GM12801 (cell line): ENCODE results near the gene ZNF184.

ENCODE experiments used
- TF ChIP-seq, protein P1 (sequence below): IDR thresholded peaks from one replicate; pipeline ENCODE4 v1.5.1; 2011; ENCODE audit warnings: control low read depth; ENCODE audit not compliant: insufficient read length; ENCODE audit errors: extremely low read depth

ZNF184 gene

DNA sequence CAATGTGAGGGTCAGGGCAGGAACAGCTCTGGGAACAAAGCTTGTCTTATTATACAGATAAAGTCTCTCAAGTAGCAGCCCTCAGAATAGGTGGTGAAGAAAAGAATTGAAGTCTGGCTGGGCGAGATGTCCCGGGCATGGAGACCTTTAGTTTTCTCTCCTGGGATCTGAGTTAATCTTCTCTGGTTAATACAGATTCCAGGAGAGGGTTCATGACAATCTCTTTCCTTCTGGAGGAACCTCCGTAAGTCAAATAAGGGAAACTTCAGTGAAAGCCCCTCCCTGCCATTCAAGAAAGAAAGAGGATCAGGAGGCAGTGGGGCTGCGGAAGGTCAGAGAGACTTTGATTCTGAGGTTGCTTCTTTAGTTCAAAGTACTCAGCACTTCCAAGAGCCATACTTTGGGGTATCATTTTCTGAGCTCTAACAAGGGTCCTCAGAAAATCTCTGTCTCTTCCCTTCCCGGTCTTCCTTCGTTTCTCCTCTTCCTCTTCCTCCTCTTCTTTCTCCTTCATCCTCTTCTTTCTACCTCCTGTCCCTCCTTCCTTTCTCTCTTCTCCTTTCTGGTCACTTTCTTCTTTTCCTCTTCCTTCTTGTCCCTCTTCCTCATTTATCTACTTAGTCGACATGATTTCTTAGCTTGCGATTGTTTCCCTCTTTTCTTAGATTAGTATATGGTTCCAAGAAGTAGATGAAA lies 4.6 kb upstream of the ZNF184 start:
- TF ChIP-seq, protein P1, sequence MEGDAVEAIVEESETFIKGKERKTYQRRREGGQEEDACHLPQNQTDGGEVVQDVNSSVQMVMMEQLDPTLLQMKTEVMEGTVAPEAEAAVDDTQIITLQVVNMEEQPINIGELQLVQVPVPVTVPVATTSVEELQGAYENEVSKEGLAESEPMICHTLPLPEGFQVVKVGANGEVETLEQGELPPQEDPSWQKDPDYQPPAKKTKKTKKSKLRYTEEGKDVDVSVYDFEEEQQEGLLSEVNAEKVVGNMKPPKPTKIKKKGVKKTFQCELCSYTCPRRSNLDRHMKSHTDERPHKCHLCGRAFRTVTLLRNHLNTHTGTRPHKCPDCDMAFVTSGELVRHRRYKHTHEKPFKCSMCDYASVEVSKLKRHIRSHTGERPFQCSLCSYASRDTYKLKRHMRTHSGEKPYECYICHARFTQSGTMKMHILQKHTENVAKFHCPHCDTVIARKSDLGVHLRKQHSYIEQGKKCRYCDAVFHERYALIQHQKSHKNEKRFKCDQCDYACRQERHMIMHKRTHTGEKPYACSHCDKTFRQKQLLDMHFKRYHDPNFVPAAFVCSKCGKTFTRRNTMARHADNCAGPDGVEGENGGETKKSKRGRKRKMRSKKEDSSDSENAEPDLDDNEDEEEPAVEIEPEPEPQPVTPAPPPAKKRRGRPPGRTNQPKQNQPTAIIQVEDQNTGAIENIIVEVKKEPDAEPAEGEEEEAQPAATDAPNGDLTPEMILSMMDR: no peak

DNA sequence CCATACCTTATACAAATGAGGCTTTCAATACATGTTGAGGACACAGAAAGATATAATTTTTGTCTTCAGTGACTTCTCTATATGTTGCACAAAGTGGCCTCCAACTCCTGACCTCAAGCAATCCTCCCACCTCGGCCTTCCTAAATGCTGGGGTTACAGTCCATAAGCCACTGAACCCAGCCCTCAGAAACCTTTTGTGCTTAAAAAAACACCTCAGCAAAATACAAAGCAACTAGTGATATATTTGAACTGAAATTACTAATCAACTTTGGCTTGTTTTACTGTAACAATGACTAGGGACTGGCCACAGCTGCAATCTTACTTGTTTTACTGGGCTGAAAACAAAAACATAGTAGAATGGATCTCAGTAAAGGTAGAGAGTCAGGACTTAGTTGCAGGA lies 3.2 kb upstream of the ZNF184 start:
- TF ChIP-seq, protein P1: no peak

DNA sequence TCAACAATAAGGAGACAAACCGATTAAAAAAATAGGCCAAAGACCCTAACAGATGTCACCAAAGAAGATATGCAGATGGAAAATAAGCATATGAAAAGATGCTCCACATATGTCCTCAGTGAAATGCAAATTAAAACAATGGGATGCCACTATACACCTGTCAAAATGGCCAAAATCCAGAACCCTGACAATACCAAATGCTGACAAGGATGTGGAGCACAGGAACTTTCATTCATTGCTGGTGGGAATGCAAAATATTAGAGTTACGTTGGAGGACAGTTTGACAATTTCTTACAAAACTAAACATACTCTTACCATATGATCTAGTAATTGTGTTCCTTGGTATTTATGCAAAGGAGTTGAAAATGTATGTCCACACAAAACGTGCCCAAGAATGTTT lies 1.8 kb upstream of the ZNF184 start:
- TF ChIP-seq, protein P1: no peak

DNA sequence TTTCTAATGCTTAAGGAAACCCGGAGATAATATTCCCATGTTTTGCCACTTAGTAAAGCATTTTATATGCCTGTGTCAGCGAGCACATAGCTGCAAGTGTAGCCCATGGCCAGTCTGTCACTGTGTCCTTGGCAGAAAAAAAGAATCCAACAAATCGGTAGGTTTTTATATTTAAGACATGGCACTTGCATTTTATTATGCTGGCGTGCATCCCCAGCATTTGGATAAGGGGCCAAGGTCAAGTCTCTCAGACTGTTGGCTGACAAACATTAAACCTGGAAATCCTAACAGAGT lies 1.2 kb upstream of the ZNF184 start:
- TF ChIP-seq, protein P1: no peak

DNA sequence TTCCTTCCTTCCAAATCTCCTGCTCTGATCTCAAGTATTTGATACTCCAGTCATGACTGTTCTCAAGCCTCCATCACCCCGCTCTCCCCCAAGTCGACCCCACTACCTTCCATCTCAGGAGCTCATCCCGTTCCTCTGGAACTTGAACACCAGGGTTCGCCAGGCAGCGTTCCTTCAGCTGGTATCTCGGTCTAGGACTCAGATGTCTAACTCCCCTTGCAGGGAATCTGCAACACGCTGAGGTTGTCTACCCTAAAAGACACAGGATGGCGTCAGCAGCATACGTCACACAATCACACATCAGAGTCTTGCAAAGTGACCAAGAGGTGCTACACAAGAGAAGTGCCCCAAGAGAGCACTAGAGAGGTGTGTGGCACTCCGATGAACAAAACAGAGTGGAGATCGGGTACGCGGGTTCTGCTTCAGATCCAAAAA lies 706 bp downstream of the ZNF184 start:
- TF ChIP-seq, protein P1: no peak

DNA sequence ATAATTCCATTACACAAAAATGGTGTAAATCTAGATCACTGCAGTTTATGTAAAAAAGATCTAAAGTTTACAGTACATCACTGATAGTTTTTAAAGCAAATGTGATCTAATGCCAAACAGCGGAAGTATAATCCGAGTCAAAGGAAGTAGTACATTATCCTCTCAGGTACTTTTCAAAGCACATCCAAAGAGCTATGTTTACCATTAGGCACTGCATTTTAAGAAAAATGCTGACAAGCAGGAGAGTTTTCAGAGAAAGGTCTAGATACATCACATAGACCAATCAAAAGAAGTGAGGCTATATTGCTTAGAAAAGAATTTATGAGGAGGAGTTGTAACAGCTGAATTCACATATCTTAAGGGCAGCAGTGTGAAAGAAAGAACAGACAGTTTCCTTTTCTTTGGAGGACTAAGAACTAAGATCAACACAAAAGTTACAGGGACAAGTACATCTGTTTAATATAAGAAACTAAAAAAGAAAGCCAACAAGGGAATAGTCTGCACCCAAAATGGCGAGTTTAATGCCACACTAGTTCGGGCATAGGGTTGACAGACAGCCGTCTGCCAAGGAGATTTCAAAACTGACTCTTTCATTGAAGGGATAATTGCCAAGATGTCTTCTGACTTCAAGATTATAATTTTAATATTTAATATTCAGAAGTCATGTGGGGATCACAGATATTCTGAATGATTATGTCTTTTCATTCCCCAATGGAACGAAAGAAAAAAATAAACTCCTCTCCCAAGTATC lies 1.4 kb downstream of the ZNF184 start:
- TF ChIP-seq, protein P1: no peak

DNA sequence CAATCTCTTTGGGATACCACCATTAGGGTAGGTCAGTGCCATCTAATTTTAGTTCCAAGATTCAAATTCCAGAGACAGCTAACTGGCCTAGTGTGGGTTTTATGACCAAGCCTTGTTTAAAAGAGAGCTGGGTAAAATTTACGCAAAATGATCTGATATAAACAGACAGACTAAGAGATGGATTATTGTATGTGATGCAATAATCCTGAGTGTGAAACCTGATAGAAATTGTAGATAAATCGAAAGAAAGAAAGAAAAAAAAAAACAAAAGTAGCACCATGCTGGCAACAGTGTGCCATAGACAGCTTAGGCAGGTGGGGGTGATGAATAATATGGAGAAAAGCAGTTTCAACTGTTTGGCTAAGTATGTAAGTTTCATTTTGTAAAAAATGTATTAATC lies 2.9 kb downstream of the ZNF184 start:
- TF ChIP-seq, protein P1: no peak
